HepG2 (cell line): Measurements from ENCODE around the gene CPS1. TPM values are rescaled to one million over a fixed set of nuclear protein-coding genes. Genes with fewer than 3 reads are reported as not detected.

Experiments
- ATAC-seq: fragments of 200-7000 bp; cut with Tn5 transposase; 3 replicates; pipeline ENCODE4 v1.9.1; 2020; ENCODE audit warnings: mild to moderate bottlenecking, moderate library complexity
- BruUV-seq: library from RNA; stranded (reverse); fragments of 400-500 nt; replicated peaks from 2 replicates; lab custom pipeline; 2021; lab: Mats Ljungman, UMichigan
- CTCF ChIA-PET: fragments of 300-600 bp; formaldehyde crosslinking; extraction: SDS; loops from one replicate; lab custom pipeline; 2021; ENCODE audit warnings: low total read pairs, inconsistent platforms, low intra/inter-chr PET ratio; lab: Yijun Ruan, JAX
- POLR2A ChIA-PET: fragments of 350-600 bp; sonication (Branson Sonifier 250); formaldehyde crosslinking; loops from one replicate; lab custom pipeline; 2020; ENCODE audit warnings: antibody characterized with exemption, inconsistent platforms; lab: Yijun Ruan, JAX
- DNase-seq: peaks from one replicate; pipeline ENCODE4 v3.0.0-alpha.2; 2015; ENCODE audit warnings: low spot score
- FAIRE-seq: peaks from 3 replicates; lab custom pipeline; 2011; peaks lifted over from hg19 to GRCh38; lab: Jason Lieb, UNC
- H2AFZ ChIP-seq: one replicate; pipeline ENCODE4 v1.6.1; 2011; ENCODE audit warnings: low read length, inconsistent platforms
- H3K27ac ChIP-seq: fragments of 300-600 bp; 3 replicates; pipeline ENCODE4 v1.8.0; 2011; ENCODE audit warnings: mixed run types, mild to moderate bottlenecking, mixed read lengths, low read length, inconsistent platforms; ENCODE audit not compliant: insufficient read depth; ENCODE audit errors: extremely low read length
- H3K27me3 ChIP-seq, 2 experiments: fragments of 200-600 bp in 1 of 2; 2 replicates in 1 of 2; 3 replicates in 1 of 2; pipeline versions ENCODE4 v1.6.0 to v1.8.0; 2011; ENCODE audit warnings: low read length in 2 of 2, mild to moderate bottlenecking in 2 of 2, moderate library complexity in 2 of 2, inconsistent platforms in 1 of 2; ENCODE audit not compliant: insufficient read depth in 2 of 2, control insufficient read depth in 1 of 2
- H3K36me3 ChIP-seq, 2 experiments: fragments of 200-600 bp in 1 of 2; replicated peaks in 1 of 2; 2 replicates in 1 of 2; 3 replicates in 1 of 2; pipeline versions ENCODE4 v1.5.1 to v1.8.0; 2011; ENCODE audit warnings: low read length in 2 of 2, inconsistent platforms in 1 of 2; ENCODE audit not compliant: insufficient read depth in 2 of 2, control insufficient read depth in 1 of 2
- H3K4me1 ChIP-seq: 2 replicates; pipeline ENCODE4 v1.5.1; 2012; ENCODE audit warnings: low read length, inconsistent platforms; ENCODE audit not compliant: insufficient read depth
- H3K4me2 ChIP-seq: 2 replicates; pipeline ENCODE4 v1.6.0; 2011; ENCODE audit warnings: low read depth, low read length, inconsistent platforms
- H3K4me3 ChIP-seq, 3 experiments: fragments of 200-600 bp in 1 of 3; sonication (generic), shearing (Covaris generic) in 1 of 3; replicated peaks in 1 of 3; 2 replicates each; pipeline ENCODE4 v1.5.1; 2011 to 2016; ENCODE audit warnings: low read length in 3 of 3, inconsistent platforms in 2 of 3, low read depth in 2 of 3, mild to moderate bottlenecking in 2 of 3, control low read depth in 1 of 3, mixed read lengths in 1 of 3; ENCODE audit not compliant: insufficient read depth in 1 of 3
- H3K79me2 ChIP-seq: one replicate; pipeline ENCODE4 v1.6.1; 2011; ENCODE audit warnings: low read length, inconsistent platforms; ENCODE audit not compliant: insufficient read depth
- H3K9ac ChIP-seq: 2 replicates; pipeline ENCODE4 v1.6.0; 2011; ENCODE audit warnings: mild to moderate bottlenecking, low read depth, low read length, inconsistent platforms; ENCODE audit not compliant: insufficient read depth
- H3K9me3 ChIP-seq: 2 replicates; pipeline ENCODE4 v1.5.1; 2012; ENCODE audit warnings: mild to moderate bottlenecking, low read length
- H4K20me1 ChIP-seq: 2 replicates; pipeline ENCODE4 v1.6.0; 2011; ENCODE audit warnings: inconsistent platforms, mild to moderate bottlenecking, low read length, moderate library complexity; ENCODE audit not compliant: insufficient read depth
- AKAP8 ChIP-seq: sonication (generic); formaldehyde crosslinking; IDR thresholded peaks from 2 replicates; pipeline ENCODE4 v1.5.1; 2020; ENCODE audit warnings: mild to moderate bottlenecking, missing genetic modification reagents
- ATF1 ChIP-seq: IDR thresholded peaks from 2 replicates; pipeline ENCODE4 v1.6.1; 2016; ENCODE audit warnings: mild to moderate bottlenecking, control low read depth
- MAF1 ChIP-seq: sonication (generic); formaldehyde crosslinking; IDR thresholded peaks from 2 replicates; pipeline ENCODE4 v1.5.0; 2020; ENCODE audit warnings: missing genetic modification reagents, borderline replicate concordance
- NCOR1 ChIP-seq: fragments of 200-600 bp; sonication (generic); IDR thresholded peaks from 2 replicates; pipeline ENCODE4 v1.7.0; 2017; ENCODE audit warnings: antibody characterized with exemption, low read length, borderline replicate concordance
- NONO ChIP-seq, 2 experiments: fragments of 450-650 bp in 1 of 2; sonication (generic) in 1 of 2; formaldehyde crosslinking in 1 of 2; IDR thresholded peaks in 1 of 2; conservative IDR thresholded peaks in 1 of 2; 2 replicates each; pipeline versions ENCODE4 v1.6.1 to v1.8.0; 2017 to 2022; ENCODE audit warnings: mild to moderate bottlenecking in 1 of 2, missing genetic modification reagents in 1 of 2, moderate library complexity in 1 of 2
- SETDB1 ChIP-seq: sonication (generic); formaldehyde crosslinking; IDR thresholded peaks from 2 replicates; pipeline ENCODE4 v1.5.1; 2020; ENCODE audit warnings: missing genetic modification reagents, mild to moderate bottlenecking, borderline replicate concordance
- THAP8 ChIP-seq: sonication (generic); formaldehyde crosslinking; IDR thresholded peaks from 2 replicates; pipeline ENCODE4 v1.5.1; 2020; ENCODE audit warnings: missing genetic modification reagents, mild to moderate bottlenecking, borderline replicate concordance
- TIGD3 ChIP-seq: sonication (generic); formaldehyde crosslinking; IDR thresholded peaks from 2 replicates; pipeline ENCODE4 v1.5.1; 2020; ENCODE audit warnings: mild to moderate bottlenecking, missing genetic modification reagents, borderline replicate concordance
- ZBTB25 ChIP-seq: IDR thresholded peaks from 2 replicates; pipeline ENCODE4 v1.6.1; 2018; ENCODE audit warnings: missing genetic modification reagents
- ZBTB42 ChIP-seq: sonication (generic); formaldehyde crosslinking; IDR thresholded peaks from 2 replicates; pipeline ENCODE4 v1.5.0; 2020; ENCODE audit warnings: mild to moderate bottlenecking, missing genetic modification reagents
- ZFP91 ChIP-seq: sonication (generic); formaldehyde crosslinking; IDR thresholded peaks from 2 replicates; pipeline ENCODE4 v1.9.0; 2022; ENCODE audit warnings: missing genetic modification reagents, mild to moderate bottlenecking, borderline replicate concordance
- ZNF274 ChIP-seq: sonication (generic); formaldehyde crosslinking; IDR thresholded peaks from 2 replicates; pipeline ENCODE4 v1.5.1; 2020; ENCODE audit warnings: mild to moderate bottlenecking, missing genetic modification reagents
- ZNF296 ChIP-seq: sonication (generic); formaldehyde crosslinking; conservative IDR thresholded peaks from 2 replicates; pipeline ENCODE4 v1.5.0; 2020; ENCODE audit warnings: mild to moderate bottlenecking, missing genetic modification reagents
- ZNF329 ChIP-seq: sonication (generic); formaldehyde crosslinking; IDR thresholded peaks from 2 replicates; pipeline ENCODE4 v1.9.0; 2021; ENCODE audit warnings: low read depth, mild to moderate bottlenecking, missing genetic modification reagents
- ZNF383 ChIP-seq: sonication (generic); formaldehyde crosslinking; IDR thresholded peaks from 2 replicates; pipeline ENCODE4 v1.4.0; 2020; ENCODE audit warnings: missing genetic modification reagents, mild to moderate bottlenecking, borderline replicate concordance
- ZNF670 ChIP-seq: sonication (generic); formaldehyde crosslinking; IDR thresholded peaks from 2 replicates; pipeline ENCODE4 v1.8.0; 2022; ENCODE audit warnings: mild to moderate bottlenecking, missing genetic modification reagents, borderline replicate concordance
- ZNF713 ChIP-seq: sonication (generic); formaldehyde crosslinking; IDR thresholded peaks from 2 replicates; pipeline ENCODE4 v1.4.0; 2020; ENCODE audit warnings: mild to moderate bottlenecking, missing genetic modification reagents
- ZNF780A ChIP-seq: sonication (generic); formaldehyde crosslinking; IDR thresholded peaks from 2 replicates; pipeline ENCODE4 v1.8.0; 2022; ENCODE audit warnings: mild to moderate bottlenecking, missing genetic modification reagents, moderate library complexity
- ZSCAN29 ChIP-seq: sonication (generic); formaldehyde crosslinking; conservative IDR thresholded peaks from 2 replicates; pipeline ENCODE4 v1.4.0; 2020; ENCODE audit warnings: mild to moderate bottlenecking, missing genetic modification reagents
- WGBS: methylation state at CpG from one replicate; pipeline ENCODE4 v1.1.6; 2017; ENCODE audit warnings: low lambda C conversion rate; 5-methylcytosine and 5-hydroxymethylcytosine counted together
- in situ Hi-C: cut with HindIII; loops from 2 replicates; pipeline ENCODE4 v1.10.0; 2017; ENCODE audit warnings: low pct_unique_long_range_greater_than_20kb; ENCODE audit not compliant: extremely low pct_ligation_motif_present
- intact Hi-C: fragments of 100-400 bp; cut with micrococcal nuclease; formaldehyde crosslinking; loops from one replicate; pipeline ENCODE4 v1.10.0; 2022; ENCODE audit not compliant: unreplicated experiment
- polyA plus RNA-seq, 8 experiments: library from polyadenylated mRNA; depleted of rRNA in 3 of 8; stranded (reverse) in 7 of 8; unstranded in 1 of 8; fragments of >200 nt; fragmentation: Illumina TruSeq in 4 of 8; extraction: Trizol in 4 of 8; gene quantifications; 2 replicates each; pipeline versions ENCODE4 v1.2.1 to v1.2.3, GENCODE V29; 2011 to 2016; ENCODE audit warnings: low read depth in 4 of 8, missing spikeins in 1 of 8, mixed read lengths in 1 of 8; ENCODE audit not compliant: insufficient read depth in 1 of 8
- total RNA-seq, 5 experiments: library from RNA; depleted of rRNA; stranded (reverse); fragments of >200 nt; fragmentation: Illumina TruSeq; extraction: Trizol; gene quantifications; 2 replicates each; pipeline ENCODE4 v1.2.3, GENCODE V29; 2016; ENCODE audit warnings: low read depth in 1 of 5

Gene CPS1
- total and polyA plus RNA-seq, 2 of the 13 experiments (the other 11 are each of a cell fraction or from before 2014, with no cell fraction given): 24.4 to 51.7 TPM

GRCh38 chr2:210623506-210623905 is 67.1 kb downstream of the CPS1 start:
- H3K4me3 ChIP-seq: no peak overlapping the region
- no TSS peak for BruUV-seq
- no peak for DNase-seq
- no peaks in the 10 kb centered on the region for H3K36me3 ChIP-seq
- intact Hi-C loops (no loop called here), in situ Hi-C loops (no loop called here)
- ChIA-PET CTCF (no interaction called here), POLR2A (no interaction called here)
- FAIRE-seq: no peak
- TF ChIP-seq THAP8 (CRISPR knock-in tag) (no peak), TIGD3 (CRISPR knock-in tag) (no peak), ZNF670 (CRISPR knock-in tag) (no peak), ATF1 (CRISPR knock-in tag) (no peak), SETDB1 (CRISPR knock-in tag) (no peak), NCOR1 (no peak), ZNF329 (no peak), ZNF296 (CRISPR knock-in tag) (no peak), MAF1 (CRISPR knock-in tag) (no peak), ZNF274 (CRISPR knock-in tag) (no peak), ZNF780A (CRISPR knock-in tag) (no peak), ZSCAN29 (CRISPR knock-in tag) (no peak), AKAP8 (CRISPR knock-in tag) (no peak), ZBTB25 (no peak), ZBTB42 (CRISPR knock-in tag) (no peak), ZFP91 (CRISPR knock-in tag) (no peak), ZNF713 (no peak), NONO (IDR thresholded peaks at IDR 0.05) (no peak), NONO (CRISPR knock-in tag; conservative IDR thresholded peaks at IDR 0.05) (no peak), ZNF383 (CRISPR knock-in tag) (no peak)
- WGBS: 79% methylated on average over 4 of the region's 4 CpGs
- no peaks in the 10 kb centered on the region for H4K20me1 ChIP-seq
- H3K4me2 ChIP-seq: no peak overlapping the region
- no peaks in the 10 kb centered on the region for H3K9me3 ChIP-seq
- ATAC-seq: no peak
- H3K9ac ChIP-seq: no peak overlapping the region
- peaks cover 5% of the 10 kb centered on the region; the same call in 1 of the 2 replicates for H3K4me1 ChIP-seq
- H3K27me3 ChIP-seq: no peaks in the 10 kb centered on the region
- H2AFZ ChIP-seq: no peak overlapping the region
- no peak overlapping the region for H3K27ac ChIP-seq
- no peaks in the 10 kb centered on the region for H3K79me2 ChIP-seq
